ENCODE measurements around the gene HOTAIR. TPM values are rescaled to one million over a fixed set of nuclear protein-coding genes. Genes with fewer than 3 reads are reported as not detected.

Gene HOTAIR
- total and polyA plus RNA-seq, 4 donors = 0.59 TPM; not detected in 3

DNA sequence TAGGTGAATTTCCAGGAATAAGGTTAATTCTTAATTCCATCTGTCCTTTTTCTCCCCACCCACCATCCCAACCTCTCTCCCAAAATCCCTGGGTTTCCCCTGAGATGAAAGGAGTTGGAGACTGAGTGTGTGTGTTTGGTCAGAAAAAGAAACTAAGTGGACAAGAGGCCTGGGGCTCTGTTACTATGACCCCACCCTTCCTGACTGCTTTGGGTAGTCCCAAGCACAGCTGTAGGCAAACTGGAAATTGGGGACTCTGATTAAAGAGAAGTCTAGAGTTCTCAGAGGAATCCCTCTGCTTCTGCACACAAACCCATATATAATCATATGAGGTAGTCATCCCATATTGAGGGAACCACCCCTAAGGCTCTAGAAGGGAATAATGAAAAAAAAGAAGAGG lies 27.0 kb downstream of the HOTAIR start:
- no peak overlapping the region for H3K4me3 ChIP-seq (ENCODE audit: low read depth, low read length)
- peaks cover 100% of the 10 kb centered on the region for H3K27me3 ChIP-seq (ENCODE audit: control insufficient read depth, insufficient read depth, low read length)
- no peak overlapping the region for H3K27ac ChIP-seq (ENCODE audit: low read depth, low read length)
- no peak for DNase-seq (ENCODE audit: low read depth in 4 of 6, low spot score in 6 of 6)
- H3K9me3 ChIP-seq (ENCODE audit: control insufficient read depth, insufficient read depth, low read length) = no peaks in the 10 kb centered on the region
- peaks cover 33% of the 10 kb centered on the region for H3K4me1 ChIP-seq (ENCODE audit: control insufficient read depth, insufficient read depth, low read length)
- H3K36me3 ChIP-seq (ENCODE audit: control insufficient read depth, insufficient read depth, low read length) = no peaks in the 10 kb centered on the region

DNA sequence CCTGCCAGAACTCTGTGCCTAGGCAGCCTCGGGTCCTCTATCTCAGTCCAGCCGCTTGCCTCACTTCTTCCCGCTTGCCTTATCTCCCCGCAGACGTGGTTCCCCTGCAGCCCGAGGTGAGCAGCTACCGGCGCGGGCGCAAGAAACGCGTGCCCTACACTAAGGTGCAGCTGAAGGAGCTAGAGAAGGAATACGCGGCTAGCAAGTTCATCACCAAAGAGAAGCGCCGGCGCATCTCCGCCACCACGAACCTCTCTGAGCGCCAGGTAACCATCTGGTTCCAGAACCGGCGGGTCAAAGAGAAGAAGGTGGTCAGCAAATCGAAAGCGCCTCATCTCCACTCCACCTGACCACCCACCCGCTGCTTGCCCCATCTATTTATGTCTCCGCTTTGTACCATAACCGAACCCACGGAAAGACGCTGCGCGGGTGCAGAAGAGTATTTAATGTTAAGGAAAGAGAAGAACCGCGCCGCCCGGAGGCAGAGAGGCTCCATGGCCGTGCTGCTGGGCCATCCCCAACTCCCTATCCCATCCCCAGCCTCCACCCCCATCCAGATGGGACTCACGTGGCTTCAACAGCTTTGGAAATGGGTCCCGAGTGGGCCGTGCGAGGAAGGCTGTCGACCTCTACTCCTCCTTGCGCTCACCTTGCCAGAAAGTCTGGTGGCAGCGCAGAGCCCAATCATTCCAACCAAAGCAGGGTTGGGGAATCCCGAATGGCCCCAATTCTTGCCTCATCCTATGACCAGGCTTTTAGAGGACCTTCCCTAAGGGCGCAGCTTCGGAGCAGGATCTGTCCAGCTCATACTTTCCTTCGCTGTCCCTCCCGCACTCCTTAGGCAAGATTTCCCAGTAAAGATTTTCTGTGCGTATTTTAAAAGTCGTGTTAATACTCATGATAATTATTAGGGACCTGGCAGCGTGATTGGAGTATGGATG lies 29.6 kb downstream of the HOTAIR start:
- no peaks in the 10 kb centered on the region for H3K36me3 ChIP-seq (ENCODE audit: control insufficient read depth, insufficient read depth, low read length)
- peaks cover 14% of the 10 kb centered on the region for H3K4me1 ChIP-seq (ENCODE audit: control insufficient read depth, insufficient read depth, low read length)
- no peaks in the 10 kb centered on the region for H3K9me3 ChIP-seq (ENCODE audit: control insufficient read depth, insufficient read depth, low read length)
- peaks cover 100% of the 10 kb centered on the region for H3K27me3 ChIP-seq (ENCODE audit: control insufficient read depth, insufficient read depth, low read length)
- DNase-seq (ENCODE audit: low read depth in 4 of 6, low spot score in 6 of 6) = no peak
- no peak overlapping the region for H3K4me3 ChIP-seq (ENCODE audit: low read depth, low read length)
- H3K27ac ChIP-seq (ENCODE audit: low read depth, low read length) = no peak overlapping the region
- WGBS (ENCODE audit: insufficient coverage) = 7% methylated on average over 33 of the region's 51 CpGs

DNA sequence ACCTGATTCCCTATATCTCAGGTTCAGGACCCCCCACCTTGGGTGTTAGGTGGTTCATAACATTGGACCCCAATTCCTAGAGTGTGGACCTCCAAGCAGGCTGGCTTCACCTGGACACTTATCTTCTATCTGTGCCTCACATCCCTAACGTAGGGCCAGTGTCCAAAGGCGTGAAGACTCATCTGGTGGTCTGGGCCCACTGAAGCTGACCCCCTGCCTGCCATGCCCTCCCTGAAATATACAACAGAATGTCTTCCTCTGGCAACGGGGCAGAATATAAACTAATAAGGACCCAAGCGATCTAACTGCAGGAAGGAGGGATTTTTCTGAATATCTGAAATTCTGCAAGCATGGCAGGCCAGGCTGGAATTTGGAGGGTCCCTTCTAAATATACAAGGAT lies 30.5 kb downstream of the HOTAIR start:
- Histone ChIP-seq H3K9me3 (ENCODE audit: control insufficient read depth, insufficient read depth, low read length) (no peaks in the 10 kb centered on the region), H3K4me3 (ENCODE audit: low read depth, low read length) (no peak overlapping the region), H3K27ac (ENCODE audit: low read depth, low read length) (no peak overlapping the region), H3K4me1 (ENCODE audit: control insufficient read depth, insufficient read depth, low read length) (peaks cover 12% of the 10 kb centered on the region), H3K36me3 (ENCODE audit: control insufficient read depth, insufficient read depth, low read length) (no peaks in the 10 kb centered on the region), H3K27me3 (ENCODE audit: control insufficient read depth, insufficient read depth, low read length) (peaks cover 100% of the 10 kb centered on the region)
- WGBS (ENCODE audit: insufficient coverage) = 20% methylated on average over 2 of the region's 4 CpGs
- no peak for DNase-seq (ENCODE audit: low read depth in 4 of 6, low spot score in 6 of 6)

DNA sequence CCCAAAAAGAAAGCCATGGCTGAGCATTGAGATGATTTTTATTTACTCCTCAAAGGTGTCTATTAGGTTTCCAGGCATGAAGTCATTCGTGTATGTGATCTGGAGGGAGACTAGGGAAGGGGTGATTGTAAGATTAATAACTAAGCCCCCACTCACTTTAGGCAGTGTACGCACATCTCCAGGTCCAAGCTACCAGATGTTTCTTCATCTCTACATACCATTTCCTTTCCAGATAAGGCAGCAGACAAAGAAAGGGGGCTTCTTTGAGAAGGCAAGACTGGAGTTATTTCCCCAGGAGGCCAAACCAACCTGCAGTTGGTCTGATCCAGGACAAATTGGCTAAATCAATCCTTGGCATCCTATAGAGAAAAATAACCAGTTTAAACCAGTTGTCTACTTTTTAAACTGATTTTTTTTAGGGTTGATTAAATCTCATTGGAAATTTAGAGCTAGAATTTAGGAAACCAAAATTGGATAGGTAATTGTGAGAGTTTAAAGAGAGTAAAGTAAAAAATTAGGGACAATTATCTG lies 32.2 kb downstream of the HOTAIR start:
- H3K9me3 ChIP-seq (ENCODE audit: control insufficient read depth, insufficient read depth, low read length) = no peaks in the 10 kb centered on the region
- H3K4me1 ChIP-seq (ENCODE audit: control insufficient read depth, insufficient read depth, low read length) = peaks cover 20% of the 10 kb centered on the region
- no CpG with 5 or more reads among the region's 2 CpGs for WGBS (ENCODE audit: insufficient coverage)
- H3K27me3 ChIP-seq (ENCODE audit: control insufficient read depth, insufficient read depth, low read length) = peaks cover 100% of the 10 kb centered on the region
- no peak overlapping the region for H3K27ac ChIP-seq (ENCODE audit: low read depth, low read length)
- no peak overlapping the region for H3K4me3 ChIP-seq (ENCODE audit: low read depth, low read length)
- no peaks in the 10 kb centered on the region for H3K36me3 ChIP-seq (ENCODE audit: control insufficient read depth, insufficient read depth, low read length)
- DNase-seq (ENCODE audit: low read depth in 4 of 6, low spot score in 6 of 6) = no peak

DNA sequence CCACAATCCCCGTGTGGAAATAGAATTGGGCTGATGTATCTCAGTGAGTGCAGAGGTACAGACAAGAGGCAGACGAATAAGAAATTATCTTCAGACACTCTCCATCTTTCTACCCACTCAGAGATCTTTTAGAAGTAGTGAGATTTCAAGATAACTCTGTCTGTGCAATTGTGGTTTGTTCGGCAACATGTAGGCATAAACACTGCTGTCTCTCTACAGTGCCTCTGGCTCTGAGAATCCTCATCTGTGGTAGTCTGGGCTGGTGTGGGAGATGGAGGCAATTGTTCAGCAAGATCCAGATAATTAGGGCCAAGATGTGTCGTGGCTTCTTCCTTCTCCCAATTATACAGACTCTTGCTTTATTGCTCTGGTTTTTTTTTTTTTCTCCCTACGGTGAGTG lies 33.0 kb downstream of the HOTAIR start:
- Histone ChIP-seq H3K4me3 (ENCODE audit: low read depth, low read length) (no peak overlapping the region), H3K27ac (ENCODE audit: low read depth, low read length) (no peak overlapping the region), H3K9me3 (ENCODE audit: control insufficient read depth, insufficient read depth, low read length) (no peaks in the 10 kb centered on the region), H3K4me1 (ENCODE audit: control insufficient read depth, insufficient read depth, low read length) (peaks cover 20% of the 10 kb centered on the region), H3K36me3 (ENCODE audit: control insufficient read depth, insufficient read depth, low read length) (no peaks in the 10 kb centered on the region), H3K27me3 (ENCODE audit: control insufficient read depth, insufficient read depth, low read length) (peaks cover 100% of the 10 kb centered on the region)
- WGBS (ENCODE audit: insufficient coverage) = no CpG with 5 or more reads among the region's 5 CpGs
- no peak for DNase-seq (ENCODE audit: low read depth in 4 of 6, low spot score in 6 of 6)

DNA sequence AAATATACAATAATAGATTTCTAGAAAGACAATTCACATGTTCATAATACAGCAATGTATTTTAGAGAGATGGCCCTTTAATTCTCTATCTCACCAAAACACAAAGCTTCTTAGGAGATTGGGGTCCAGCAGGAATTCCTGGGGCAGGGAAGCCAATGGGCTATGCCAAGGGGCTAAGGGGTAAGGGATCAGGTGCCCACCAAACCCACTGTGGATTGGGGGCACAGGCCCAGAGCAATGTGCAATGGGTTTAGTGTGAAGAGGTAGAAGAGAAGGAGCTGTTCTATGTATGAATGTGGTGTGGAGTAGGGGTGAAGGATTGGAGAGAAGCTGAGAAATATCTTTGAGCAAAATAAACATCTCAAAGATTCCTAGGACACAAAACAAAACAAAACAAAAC lies 33.6 kb downstream of the HOTAIR start:
- H3K9me3 ChIP-seq (ENCODE audit: control insufficient read depth, insufficient read depth, low read length) = no peaks in the 10 kb centered on the region
- no peak overlapping the region for H3K4me3 ChIP-seq (ENCODE audit: low read depth, low read length)
- DNase-seq (ENCODE audit: low read depth in 4 of 6, low spot score in 6 of 6) = no peak
- H3K36me3 ChIP-seq (ENCODE audit: control insufficient read depth, insufficient read depth, low read length) = no peaks in the 10 kb centered on the region
- peaks cover 100% of the 10 kb centered on the region for H3K27me3 ChIP-seq (ENCODE audit: control insufficient read depth, insufficient read depth, low read length)
- H3K27ac ChIP-seq (ENCODE audit: low read depth, low read length) = no peak overlapping the region
- H3K4me1 ChIP-seq (ENCODE audit: control insufficient read depth, insufficient read depth, low read length) = peaks cover 20% of the 10 kb centered on the region

DNA sequence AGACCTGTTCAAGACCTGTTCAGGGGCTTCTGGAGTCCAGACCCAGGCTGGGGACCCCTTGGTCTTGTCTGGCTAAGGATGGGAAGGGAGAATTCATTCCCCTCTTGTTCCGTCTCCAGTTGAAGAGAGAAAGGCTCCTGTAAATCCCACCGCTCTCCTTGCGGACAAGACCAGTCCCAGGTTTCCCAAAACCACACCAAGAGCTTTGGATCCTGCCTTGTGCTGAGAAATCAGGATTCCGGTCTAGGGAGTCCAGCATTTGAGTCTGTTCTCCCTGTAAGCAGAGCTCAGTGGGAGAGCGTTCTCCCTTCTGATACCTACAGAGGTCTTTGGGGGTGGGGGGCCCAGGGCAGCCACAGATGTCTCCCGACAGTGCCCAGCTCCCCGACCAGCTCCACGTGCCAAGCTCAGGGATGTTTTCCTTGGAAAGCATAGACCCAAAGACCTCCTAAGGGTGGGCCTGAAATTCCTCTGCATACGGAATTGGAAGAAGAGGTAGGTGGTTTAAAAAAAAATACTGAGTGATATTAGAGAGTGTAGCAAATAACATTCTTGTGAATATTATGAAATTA lies 34.2 kb downstream of the HOTAIR start:
- Histone ChIP-seq H3K4me3 (ENCODE audit: low read depth, low read length) (no peak overlapping the region), H3K36me3 (ENCODE audit: control insufficient read depth, insufficient read depth, low read length) (no peaks in the 10 kb centered on the region), H3K27ac (ENCODE audit: low read depth, low read length) (no peak overlapping the region), H3K4me1 (ENCODE audit: control insufficient read depth, insufficient read depth, low read length) (peaks cover 25% of the 10 kb centered on the region), H3K9me3 (ENCODE audit: control insufficient read depth, insufficient read depth, low read length) (no peaks in the 10 kb centered on the region), H3K27me3 (ENCODE audit: control insufficient read depth, insufficient read depth, low read length) (peaks cover 100% of the 10 kb centered on the region)
- DNase-seq (ENCODE audit: low read depth in 4 of 6, low spot score in 6 of 6) = no peak
- WGBS (ENCODE audit: insufficient coverage) = 11% methylated on average over 2 of the region's 9 CpGs

DNA sequence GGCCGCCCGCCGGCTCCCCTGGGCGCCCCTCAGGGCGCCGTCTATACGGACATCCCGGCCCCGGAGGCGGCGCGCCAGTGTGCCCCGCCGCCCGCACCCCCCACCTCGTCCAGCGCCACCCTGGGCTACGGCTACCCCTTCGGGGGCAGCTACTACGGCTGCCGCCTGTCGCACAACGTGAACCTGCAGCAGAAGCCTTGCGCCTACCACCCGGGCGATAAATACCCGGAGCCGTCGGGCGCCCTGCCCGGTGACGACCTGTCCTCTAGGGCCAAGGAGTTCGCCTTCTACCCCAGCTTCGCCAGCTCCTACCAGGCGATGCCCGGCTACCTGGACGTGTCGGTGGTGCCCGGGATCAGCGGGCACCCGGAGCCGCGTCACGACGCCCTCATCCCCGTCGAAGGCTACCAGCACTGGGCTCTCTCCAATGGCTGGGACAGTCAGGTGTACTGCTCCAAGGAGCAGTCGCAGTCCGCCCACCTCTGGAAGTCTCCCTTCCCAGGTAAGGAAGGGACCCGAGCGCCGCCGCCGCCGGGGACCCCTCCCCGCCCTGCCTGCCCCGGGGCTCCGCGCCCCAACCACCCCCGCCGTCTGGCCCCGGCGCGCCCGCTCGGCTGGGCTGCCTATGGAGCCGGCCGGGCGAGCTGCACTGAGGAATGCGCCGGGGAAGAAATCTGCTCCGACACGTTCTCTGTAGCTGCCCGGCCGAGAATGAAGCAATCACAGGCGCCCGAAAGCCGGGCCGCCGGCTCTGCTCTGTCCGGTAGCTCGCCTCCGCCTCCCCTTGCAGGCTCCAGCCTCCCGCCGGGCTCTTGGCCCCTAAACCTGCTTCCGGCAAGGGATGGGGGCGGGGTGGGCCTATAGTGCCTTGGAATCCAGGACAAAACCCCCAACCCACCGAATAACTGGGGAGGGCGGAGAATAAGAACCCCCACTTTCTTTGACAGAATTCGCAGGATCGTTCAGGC lies 35.3 kb downstream of the HOTAIR start:
- 1% methylated on average over 85 of the region's 91 CpGs for WGBS (ENCODE audit: insufficient coverage)

DNA sequence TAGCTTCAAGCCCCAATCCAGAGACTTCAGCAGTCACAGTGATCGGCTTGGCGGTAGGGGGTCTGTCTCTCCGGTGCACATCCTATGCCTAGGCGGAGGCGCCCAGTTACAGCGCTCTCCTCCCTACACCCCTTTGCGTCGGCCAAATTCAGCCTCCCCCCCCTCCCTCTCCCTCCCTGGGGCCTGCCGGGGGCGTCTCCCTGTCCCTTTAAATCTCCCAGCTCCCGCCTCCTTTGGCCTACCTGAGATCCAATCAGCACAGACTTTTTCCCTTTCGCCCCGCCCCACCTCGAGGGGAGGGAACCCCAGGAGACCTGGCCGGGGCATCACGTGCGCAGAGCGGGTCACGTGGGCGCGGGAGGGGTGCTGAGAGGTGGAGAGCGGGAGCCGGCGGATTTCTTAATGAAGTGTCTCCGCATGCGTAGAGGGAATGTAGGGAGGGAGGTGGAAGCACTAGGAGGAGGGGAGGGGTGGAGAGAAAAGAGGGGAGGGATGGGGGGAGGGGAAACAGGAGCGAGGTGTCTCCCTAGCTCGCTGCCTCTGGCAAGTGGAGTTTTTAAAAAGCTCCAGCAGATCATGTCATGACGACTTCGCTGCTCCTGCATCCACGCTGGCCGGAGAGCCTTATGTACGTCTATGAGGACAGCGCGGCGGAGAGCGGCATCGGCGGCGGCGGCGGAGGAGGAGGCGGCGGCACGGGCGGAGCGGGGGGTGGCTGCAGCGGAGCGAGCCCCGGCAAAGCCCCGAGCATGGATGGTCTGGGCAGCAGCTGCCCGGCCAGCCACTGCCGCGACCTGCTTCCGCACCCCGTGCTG lies 36.2 kb downstream of the HOTAIR start, which contains the start of gene HOXC13:
HOXC13 (plus strand) TSS at position 506 of the 815 bp plus-strand sequence; CDS start at position 582, 76 bp downstream.
- Histone ChIP-seq H3K4me1 (ENCODE audit: control insufficient read depth, insufficient read depth, low read length) (peaks cover 22% of the 10 kb centered on the region), H3K9me3 (ENCODE audit: control insufficient read depth, insufficient read depth, low read length) (no peaks in the 10 kb centered on the region), H3K4me3 (ENCODE audit: low read depth, low read length) (no peak within 1 kb of the TSS), H3K27me3 (ENCODE audit: control insufficient read depth, insufficient read depth, low read length) (peaks cover 100% of the 10 kb centered on the region), H3K36me3 (ENCODE audit: control insufficient read depth, insufficient read depth, low read length) (no peaks in the 10 kb centered on the region), H3K27ac (ENCODE audit: low read depth, low read length) (no peak within 1 kb of the TSS)
- DNase-seq (ENCODE audit: low read depth in 4 of 6, low spot score in 6 of 6) = peak in 3 of 6 donors; percentile 48 to 70 (median 51)
- WGBS (ENCODE audit: insufficient coverage) = under 1% methylated on average over 52 of the region's 56 CpGs

More for the DNA sequence above, 35.3 kb downstream of the HOTAIR start:
- Histone ChIP-seq H3K36me3 (ENCODE audit: control insufficient read depth, insufficient read depth, low read length) (no peaks in the 10 kb centered on the region), H3K4me1 (ENCODE audit: control insufficient read depth, insufficient read depth, low read length) (peaks cover 22% of the 10 kb centered on the region), H3K9me3 (ENCODE audit: control insufficient read depth, insufficient read depth, low read length) (no peaks in the 10 kb centered on the region), H3K4me3 (ENCODE audit: low read depth, low read length) (no peak overlapping the region), H3K27me3 (ENCODE audit: control insufficient read depth, insufficient read depth, low read length) (peaks cover 100% of the 10 kb centered on the region), H3K27ac (ENCODE audit: low read depth, low read length) (no peak overlapping the region)
- DNase-seq (ENCODE audit: low read depth in 4 of 6, low spot score in 6 of 6) = no peak

Data from spinal cord (tissue), 10 donors.